Measurements from ENCODE around the gene OXA1L.
"Not testable (repeated sequence)": the region's sequence is repeated elsewhere in the genome, so short reads cannot be mapped to it uniquely, and the experiment has no call there.

Gene OXA1L

DNA sequence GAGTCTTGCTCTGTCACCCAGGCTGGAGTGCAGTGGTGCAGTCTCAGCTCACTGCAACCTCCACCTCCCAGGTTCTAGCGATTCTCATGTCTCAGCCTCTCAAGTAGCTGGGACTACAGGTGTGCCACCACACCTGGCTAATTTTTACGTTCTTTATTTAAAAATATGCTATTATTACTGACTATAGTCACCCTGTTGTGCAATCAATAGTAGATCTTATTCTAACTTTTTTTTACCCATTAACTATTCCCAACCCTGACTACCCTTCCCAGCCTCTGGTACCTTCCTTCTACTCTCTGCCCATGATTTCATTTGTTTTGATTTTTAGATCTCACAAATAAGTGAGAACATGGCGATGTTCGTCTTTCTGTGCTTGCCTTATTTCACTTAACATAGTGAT lies 2.5 kb downstream of the OXA1L start:
- in situ Hi-C loops (cut with MboI; ENCODE audit: low sequenced_read_pairs): no loop called here

DNA sequence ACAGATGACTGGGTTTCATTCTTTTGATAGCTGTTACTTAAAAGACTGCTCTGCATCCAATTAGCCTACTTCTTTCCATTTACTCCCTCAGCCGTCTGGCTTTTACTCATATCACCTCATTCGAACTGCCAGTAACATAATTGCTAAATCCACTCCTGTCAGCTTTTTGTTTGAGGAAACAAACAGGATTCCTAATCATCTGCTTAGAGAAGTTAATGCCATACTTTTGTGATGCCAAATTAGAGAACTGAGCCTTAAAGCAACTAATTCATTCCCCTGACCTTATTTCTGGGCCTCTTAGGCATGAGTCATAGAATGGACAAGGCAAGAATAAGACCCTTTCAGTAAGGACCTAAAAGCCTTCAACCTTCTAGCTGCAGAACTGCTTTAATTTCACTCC lies 2.9 kb downstream of the OXA1L start:
- in situ Hi-C loops (cut with MboI; ENCODE audit: low sequenced_read_pairs): no loop called here

DNA sequence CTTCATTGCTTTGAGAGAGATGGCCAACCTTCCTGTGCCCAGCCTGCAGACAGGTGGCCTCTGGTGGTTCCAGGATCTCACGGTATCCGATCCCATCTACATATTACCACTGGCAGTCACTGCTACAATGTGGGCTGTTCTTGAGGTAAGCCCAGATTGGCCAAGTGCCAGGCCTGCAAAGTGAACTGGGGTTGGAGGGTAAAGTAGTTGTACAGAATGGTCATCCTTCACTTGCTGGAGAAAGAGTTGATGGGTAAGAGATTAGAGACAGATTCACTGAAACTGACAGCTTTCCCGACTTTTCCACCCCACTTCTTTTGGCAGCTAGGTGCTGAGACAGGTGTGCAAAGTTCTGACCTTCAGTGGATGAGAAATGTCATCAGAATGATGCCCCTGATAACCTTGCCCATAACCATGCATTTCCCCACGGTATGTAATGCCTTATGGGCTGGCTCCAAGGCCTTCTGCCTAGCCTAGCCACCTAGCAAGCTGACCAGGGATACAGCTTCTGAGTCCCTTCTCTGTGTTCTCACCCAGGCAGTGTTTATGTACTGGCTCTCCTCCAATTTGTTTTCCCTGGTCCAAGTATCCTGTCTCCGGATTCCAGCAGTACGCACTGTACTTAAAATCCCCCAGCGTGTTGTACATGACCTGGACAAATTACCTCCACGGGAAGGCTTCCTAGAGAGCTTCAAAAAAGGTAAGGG lies 4.1 kb downstream of the OXA1L start:
- in situ Hi-C loops (cut with MboI; ENCODE audit: low sequenced_read_pairs): no loop called here

DNA sequence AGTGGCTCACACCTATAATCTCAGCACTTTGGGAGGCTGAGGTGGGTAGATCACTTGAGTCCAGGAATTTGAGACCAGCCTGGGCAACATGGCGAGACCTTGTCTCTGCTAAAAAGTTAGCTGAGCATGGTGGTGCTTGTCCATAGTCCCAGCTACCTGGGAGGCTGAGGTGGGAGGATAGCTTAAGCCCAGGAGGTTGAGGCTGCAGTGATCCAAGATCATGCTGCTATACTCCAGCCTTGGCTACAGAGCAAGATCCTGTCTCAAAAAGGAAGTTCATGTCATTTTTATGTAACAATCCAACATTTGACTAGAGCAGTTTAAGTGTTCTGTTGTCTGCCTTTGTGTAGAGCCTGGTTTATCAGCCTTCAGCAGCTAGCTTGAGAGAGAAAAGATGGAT lies 6.2 kb downstream of the OXA1L start:
- in situ Hi-C loops (cut with MboI; ENCODE audit: low sequenced_read_pairs): no loop called here

DNA sequence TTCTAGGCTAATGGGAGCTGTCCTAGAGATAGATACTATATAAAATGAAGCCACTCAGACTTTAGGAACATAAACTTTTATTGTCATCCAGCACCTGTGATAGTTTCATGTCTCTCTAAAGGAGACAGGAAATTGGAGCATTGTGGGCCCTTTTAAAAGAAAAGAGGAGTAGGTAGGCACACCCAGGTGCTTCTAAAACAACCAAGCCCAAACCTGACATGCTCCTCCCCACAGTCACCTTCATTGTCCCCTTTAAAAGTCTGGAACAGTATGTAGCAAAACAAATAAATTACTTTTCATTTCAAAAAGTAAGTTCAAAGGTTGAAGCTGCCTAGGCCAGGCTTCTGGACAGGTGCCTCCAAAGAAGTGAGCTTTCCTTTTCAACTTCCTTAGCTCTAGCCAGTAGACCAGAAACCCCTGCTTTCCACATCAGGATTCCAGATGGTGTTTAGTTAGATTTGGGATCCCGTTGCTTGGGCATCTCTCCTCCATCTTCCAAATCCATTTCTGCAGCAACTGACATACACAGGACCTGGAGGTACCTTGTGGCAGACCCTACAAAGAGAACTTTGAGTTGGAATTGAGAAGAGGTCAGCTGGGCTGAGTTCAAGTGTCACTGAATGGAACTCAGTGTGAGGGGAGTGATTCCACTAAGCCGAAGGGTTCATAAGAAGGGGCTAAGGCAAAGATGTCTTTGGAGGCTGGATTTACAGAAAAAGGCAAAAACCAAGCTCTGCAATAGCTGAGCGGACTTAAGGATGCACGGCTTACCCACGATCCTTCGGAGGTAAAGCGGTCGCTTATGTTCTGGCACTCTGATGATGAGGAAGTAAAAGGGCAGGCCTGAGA lies 6.9 kb downstream of the OXA1L start:
- in situ Hi-C loops (cut with MboI; ENCODE audit: low sequenced_read_pairs): no loop called here

DNA sequence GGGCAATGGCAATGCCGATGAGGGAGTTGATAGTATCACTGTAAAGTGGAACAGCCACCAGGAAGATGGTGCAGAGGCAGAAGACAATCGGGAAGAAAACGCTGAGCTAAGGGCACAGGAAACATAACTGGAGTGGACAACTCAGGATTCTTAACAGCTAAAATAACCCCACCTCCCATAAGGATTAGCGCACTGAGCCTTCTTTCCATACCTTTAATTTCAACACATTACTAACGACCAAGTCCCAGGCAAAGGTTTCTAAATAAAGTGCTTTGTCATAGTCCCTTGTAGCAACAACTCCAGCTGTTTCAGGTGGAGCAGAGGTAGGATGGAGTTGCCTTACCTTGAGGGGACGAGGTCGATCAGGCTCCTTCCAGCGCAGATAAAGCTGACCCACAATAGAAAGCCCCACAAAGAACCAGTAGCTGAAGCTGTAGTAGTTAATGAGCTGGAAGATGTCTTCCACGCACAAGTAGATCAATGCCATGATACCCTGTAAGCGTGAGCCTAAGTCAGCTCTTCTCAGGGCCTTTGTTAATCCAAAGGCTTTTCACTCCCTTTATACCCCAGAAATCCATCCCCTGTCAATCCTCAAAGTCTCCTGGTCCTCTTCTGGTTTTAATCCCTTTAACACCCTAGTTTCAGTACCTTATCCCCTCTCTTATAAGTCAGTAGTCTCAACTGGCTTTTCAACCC lies 7.7 kb downstream of the OXA1L start:
- in situ Hi-C loops (cut with MboI; ENCODE audit: low sequenced_read_pairs): no loop called here

DNA sequence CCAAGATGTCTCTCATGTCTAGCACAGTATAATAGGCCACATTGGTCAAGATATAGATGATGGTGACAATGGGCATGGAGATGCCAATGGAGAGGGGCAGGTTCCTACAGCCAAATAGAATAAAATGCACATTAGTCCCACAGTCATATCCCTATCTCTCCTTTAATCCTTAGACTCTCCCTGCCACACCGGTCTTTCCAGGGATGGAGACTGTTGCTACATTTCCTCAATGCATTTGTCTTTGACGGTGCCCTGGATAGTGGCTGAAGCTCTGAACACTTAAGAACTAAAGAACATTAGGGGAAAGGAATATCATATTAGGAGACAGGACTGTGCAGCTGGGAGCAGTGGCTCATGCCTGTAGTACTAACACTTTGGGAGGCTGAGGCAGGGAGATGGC lies 9.7 kb downstream of the OXA1L start:
- in situ Hi-C loops (cut with MboI; ENCODE audit: low sequenced_read_pairs): no loop called here

DNA sequence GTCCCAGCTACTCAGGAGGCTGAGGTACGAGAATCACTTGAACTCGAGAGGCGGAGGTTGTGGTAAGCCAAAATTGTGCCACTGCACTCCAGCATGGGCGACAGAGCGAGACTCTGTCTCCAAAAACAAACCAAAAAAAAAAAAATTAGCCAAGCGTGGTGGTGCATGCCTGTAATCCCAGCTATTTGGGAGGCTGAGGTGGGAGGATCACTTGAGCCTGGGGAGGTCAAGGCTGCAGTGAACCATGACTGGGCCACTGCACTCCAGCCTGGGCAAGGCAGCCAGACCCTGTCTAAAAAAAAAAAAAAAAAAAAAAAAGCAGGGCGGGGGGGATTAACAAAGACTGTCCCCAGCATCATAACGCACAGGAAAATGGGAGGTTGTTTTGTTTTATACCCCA lies 10.4 kb downstream of the OXA1L start:
- in situ Hi-C loops (cut with MboI; ENCODE audit: low sequenced_read_pairs): not testable (repeated sequence)

DNA sequence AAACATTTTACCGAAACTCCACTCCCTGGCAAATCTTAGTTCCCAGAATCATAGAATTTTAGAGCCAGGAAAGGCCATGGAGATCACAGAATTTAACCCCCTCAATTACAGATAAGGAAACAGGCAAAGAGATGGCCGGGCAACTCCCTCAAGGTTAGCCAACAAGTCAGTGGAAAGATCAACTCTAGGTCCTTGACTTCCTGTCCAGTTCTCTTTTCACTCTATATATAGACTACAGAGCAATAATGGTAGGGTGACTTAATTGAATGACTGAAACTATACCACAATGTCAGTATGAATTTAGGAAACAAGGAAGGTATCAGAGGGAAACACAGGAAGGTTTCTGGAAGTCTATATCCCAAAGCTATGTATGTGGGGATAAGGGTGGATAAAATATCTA lies 11.6 kb downstream of the OXA1L start:
- in situ Hi-C loops (cut with MboI; ENCODE audit: low sequenced_read_pairs): no loop called here

DNA sequence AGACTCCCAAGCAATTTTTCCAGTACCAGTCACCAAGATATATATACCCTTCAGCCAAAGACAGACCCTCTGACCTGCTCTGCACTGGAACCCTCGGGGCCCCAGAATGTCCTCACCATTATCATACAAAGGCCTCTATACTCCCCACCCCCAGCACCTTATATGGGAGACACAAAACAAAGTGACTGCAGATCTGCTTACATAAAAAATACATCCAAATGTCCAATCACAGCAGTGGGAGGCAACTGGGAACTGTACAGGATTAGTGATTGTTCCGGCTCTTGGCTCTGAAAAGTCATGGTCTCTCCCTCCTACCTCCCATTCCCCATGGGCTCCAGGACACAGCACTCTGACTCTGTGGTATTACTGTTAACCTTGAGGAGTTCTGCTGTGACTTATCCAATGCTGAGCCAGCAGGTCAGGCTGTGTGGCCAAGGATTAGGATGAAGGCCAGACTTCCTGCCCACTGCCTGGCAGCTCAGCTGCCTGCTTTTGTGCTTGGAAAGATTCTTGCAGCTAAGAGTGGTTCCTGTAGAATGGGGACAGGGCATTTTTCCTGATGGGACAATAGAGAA lies 13.7 kb downstream of the OXA1L start:
- in situ Hi-C loops (cut with MboI; ENCODE audit: low sequenced_read_pairs): no loop called here

DNA sequence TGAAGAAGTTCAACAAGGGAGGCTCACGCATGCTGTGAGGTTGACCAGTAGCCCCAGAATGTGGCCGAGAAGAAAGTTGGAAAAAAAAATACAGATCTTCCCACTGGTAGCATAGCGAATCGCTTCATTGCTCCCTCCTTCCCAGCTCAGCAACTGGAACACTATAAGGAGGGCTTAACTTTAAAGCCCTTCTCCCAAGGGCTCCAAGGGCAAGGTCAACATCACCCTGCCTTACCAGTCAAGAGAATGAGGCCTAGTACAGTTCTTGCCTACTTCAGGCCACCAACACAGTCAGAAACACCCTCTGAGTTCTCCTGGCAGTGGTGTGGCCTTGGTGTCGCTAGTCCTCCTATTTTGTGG lies 14.4 kb downstream of the OXA1L start:
- in situ Hi-C loops (cut with MboI; ENCODE audit: low sequenced_read_pairs): no loop called here

DNA sequence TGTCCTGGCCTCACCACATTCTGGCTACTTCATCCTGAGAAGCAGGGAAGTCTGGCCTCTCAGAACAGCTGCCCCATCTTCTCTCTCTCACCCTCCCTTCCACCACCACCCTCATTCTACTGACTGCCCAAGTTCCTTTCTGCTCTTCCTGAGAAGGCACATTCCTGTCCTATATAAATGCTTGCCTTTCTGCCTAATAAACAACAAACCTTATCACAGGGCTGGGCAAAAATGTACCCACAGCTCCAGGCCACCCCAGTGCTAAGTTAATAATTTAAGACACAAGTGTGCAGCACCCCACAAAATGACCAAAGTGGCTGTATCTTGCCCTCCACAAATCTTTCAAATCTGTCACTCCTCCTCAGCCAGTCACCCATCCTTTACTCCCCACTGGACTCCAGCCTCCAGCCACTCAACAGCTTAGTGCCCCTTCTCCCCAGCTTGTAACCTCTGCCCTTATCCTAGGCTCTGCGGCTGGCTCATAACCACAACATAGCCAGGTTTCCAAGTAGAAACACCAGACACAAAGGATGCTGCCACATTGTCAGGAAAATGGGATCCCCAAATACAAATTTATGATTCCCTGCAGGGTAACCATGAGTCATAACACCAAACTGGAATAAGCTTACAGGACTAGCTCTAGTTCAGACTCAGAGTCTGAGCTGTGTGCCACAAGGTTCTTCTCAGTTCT lies 15.0 kb downstream of the OXA1L start:
- in situ Hi-C loops (cut with MboI; ENCODE audit: low sequenced_read_pairs): no loop called here

DNA sequence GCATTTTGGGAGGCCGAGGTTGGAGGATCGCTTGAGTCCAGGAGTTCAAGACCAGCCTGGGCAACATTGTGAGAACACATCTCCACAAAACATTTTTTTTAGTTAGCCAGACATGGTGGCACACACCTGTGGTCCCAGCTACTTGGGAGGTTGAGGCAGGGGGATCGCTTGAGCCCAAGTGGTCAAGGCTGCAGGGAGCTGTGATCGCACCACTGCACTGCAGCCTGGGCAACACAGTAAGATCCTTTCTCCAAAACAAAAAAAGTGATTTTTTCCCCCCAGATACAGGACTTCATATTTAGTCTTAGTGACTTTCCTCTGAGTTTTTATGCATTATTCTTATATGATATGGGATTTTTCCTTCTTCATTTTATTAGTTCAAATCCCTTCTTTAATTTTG lies 20.2 kb downstream of the OXA1L start:
- in situ Hi-C loops (cut with MboI; ENCODE audit: low sequenced_read_pairs): no loop called here

DNA sequence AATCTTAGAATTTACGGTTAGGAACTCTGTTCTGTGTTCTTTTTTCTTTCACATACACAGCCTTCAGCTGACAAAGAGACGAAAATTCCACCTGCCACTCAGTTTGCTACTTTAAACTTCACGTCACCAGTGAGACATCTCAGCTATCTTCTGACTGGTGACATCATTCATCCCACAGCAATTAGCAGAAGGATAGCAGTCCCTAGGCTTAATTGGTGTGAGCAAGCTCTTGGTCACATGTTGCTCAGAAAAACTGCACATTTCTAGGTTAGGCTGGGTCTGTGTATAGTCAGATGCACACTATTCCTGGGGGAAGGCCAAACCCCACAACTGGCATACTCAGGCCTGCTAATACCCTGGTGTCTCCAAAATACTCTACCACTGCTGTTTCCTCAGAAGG lies 24.8 kb downstream of the OXA1L start:
- in situ Hi-C loops (cut with MboI; ENCODE audit: low sequenced_read_pairs): no loop called here

DNA sequence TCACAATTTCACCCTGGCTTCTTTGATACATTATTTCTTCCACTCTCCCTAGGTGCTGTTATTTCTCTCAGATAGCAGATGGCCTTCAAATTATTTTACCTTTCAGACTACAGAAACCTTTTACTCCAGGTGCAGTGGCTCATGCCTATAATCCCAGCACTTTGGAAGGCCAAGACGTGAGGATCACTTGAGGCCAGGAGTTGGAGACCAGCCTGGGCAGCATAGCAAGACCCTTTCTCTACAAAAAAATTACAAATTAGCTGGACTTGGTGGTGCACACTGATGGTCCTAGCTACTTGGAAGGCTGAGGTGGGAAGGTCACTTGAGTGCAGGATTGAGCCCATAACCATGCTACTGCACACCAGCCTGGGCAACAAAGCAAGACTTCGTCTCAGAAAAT lies 25.7 kb downstream of the OXA1L start:
- in situ Hi-C loops (cut with MboI; ENCODE audit: low sequenced_read_pairs): no loop called here

DNA sequence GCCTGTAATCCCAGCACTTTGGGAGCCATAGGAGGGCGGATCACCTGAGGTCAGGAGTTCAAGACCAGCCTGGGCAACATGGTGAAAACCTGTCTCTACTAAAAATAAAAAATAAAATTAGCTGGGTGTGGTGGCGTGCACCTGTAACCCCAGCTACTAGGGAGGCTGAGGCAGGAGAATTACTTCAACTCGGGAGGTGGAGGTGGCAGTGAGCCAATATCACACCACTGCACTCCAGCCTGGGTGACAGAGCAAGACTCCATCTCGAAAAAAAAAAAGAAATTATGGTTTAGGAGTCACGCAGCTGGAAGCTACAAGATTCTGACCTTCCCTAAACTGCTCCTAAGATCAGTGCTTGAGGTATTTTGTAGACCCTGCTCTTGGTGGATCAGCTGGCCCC lies 27.1 kb downstream of the OXA1L start:
- in situ Hi-C loops (cut with MboI; ENCODE audit: low sequenced_read_pairs): not testable (repeated sequence)

DNA sequence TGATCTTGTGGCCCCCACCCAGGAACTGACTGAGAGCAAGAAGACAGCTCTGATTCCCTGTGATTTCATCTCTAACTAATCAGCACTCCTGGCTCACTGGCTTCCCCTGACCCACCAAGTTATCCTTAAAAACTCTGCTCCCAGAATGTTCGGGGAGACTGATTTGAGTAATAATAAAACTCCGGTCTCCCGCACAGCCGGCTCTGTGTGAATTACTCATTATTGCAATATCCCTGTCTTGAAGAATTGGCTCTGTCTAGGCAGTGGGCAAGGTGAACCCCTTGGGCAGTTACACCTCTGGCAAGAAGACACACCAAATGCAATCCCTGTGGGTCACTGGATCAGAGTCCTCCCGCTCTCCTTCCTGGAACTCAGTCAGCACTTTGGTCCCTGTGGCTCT lies 27.5 kb downstream of the OXA1L start:
- in situ Hi-C loops (cut with MboI; ENCODE audit: low sequenced_read_pairs): no loop called here

DNA sequence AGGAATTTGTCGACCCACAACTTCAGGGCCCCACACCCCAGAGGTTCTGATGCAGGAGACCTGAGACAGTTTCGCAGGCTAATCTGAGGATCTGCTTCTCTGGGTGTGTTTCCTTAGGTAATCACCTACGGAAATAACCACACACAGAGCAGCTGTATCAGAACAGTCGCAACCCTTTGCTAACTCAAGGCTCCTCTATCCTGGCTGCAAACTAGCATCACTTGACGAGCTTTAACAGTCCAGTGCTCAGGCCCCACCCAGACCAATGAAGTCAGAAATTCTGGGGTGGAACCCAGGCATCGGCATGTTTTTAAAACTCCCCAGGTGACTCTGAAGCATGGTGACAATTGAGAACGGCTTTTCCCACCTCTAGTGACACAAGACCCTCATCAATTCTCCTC lies 28.1 kb downstream of the OXA1L start:
- in situ Hi-C loops (cut with MboI; ENCODE audit: low sequenced_read_pairs): no loop called here

DNA sequence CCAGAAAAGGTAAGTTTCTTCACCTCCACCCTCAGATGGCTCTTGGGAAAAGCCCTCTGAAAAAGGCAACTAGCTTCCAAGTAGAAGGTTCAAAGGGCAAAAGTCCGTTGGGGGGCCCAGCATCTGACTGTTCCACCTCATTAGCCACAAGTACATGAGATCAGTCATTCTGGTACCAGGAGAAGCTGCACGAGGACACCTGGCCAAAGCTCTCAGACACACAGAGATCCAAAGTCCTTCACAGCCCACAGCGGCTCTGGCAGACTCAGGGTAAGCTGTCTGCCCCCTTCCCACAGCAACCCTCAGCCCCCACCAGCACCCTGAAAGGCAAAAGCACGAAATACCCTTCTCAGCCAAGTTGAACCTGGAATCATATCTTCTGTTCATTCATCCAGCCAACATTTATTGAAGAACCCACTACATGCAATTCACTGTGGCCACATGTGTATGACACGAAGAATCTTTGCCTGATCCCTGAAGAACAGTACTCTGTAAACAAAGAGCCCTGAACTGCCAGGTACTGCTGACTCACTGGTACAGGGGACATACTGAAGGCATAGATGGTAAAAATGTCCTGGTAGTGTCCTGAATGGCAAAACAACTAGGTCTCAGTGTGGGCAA lies 29.7 kb downstream of the OXA1L start:
- in situ Hi-C loops (cut with MboI; ENCODE audit: low sequenced_read_pairs): no loop called here

DNA sequence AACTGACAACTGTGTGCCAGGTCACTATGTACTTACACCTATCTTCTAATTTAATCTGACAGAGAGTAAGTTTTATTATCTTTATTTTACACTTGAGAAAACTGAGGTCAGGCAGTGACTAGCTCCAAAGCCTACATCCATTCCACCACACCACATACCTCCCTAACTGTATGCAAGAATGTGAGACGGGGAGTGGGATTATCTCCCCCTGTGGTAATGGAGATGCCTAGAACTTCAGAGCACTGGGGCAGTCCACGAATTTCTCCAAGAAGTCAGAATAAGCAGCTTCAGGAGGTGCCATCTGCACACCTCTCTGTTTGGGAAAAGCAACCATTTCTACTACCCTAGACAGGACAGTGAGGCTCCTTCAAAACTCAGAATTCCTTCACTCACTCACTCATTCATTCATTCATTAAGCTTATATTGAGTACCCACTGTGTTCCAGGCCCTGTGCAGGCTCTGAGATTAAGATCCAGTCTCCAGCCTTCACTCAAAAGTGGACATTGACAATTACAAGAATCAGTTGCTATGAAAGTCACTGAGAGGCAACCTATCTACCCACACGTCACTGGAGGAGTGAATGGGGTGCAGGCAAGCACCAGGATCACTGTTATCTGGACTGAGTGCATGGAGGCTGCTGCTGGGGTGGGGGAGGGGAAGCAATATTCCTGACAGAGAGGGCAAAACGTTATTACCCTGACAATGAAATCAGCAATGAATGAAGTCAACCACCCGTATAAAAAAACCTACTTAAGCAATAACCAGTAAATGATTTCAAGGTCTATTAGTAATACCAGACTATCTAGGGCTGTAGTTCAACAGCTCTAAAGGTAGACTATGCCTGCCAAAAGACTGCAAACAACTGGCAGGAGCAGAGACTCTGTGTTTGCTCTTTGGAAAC lies 30.8 kb downstream of the OXA1L start:
- in situ Hi-C loops (cut with MboI; ENCODE audit: low sequenced_read_pairs): no loop called here
